ENCODE data around the gene TAF1D.

The TAF1D gene

DNA sequence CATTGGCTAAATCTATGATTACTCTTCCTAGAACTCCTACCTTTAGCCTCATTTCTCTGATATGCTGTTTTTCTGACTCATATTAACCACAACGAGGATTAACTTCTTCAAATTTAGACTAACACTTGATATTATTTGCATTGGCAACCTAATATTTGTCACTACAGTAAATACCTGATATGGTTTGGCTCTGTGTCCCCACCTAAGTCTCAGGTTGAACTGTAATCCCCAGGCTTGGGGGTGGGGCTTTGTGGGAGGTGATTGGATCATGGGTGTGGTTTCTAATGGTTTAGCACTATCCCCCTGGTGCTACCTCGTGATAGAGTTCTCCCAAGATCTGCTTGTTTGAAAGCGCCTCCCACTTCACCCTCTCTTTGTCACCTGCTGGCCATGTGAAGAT lies 25.7 kb upstream of the TAF1D start:
- H3K79me1 ChIP-seq (ENCODE audit: low read depth, low read length) = peaks cover under 1% of the 10 kb centered on the region
- no peak overlapping the region for H2BK120ac ChIP-seq (ENCODE audit: low read depth, low read length)
- H4K8ac ChIP-seq (ENCODE audit: low read depth, low read length) = no peak overlapping the region
- no peak overlapping the region for H3K18ac ChIP-seq (ENCODE audit: low read length)
- H3K4me1 ChIP-seq (ENCODE audit: control insufficient read depth in 2 of 2, insufficient read depth in 1 of 2, low read depth in 1 of 2, low read length in 2 of 2) = peaks cover 0 to 2% of the 10 kb centered on the region in 2 donors
- no peak overlapping the region for H3K4ac ChIP-seq (ENCODE audit: low read length)
- DNase-seq (ENCODE audit: low spot score) = no peak
- no peak overlapping the region for H2AFZ ChIP-seq (ENCODE audit: low read length)
- no peak overlapping the region for H2BK12ac ChIP-seq (ENCODE audit: low read length)
- H4K91ac ChIP-seq (ENCODE audit: low read depth, low read length, poor library complexity) = no peak overlapping the region
- H3K9ac ChIP-seq (ENCODE audit: low read depth, low read length, poor library complexity) = no peak overlapping the region
- no peak overlapping the region for H3K27ac ChIP-seq (replicated peaks; ENCODE audit: low read length)
- H3K36me3 ChIP-seq (replicated peaks in 1 of 2; ENCODE audit: control insufficient read depth in 2 of 2, insufficient read depth in 2 of 2, low read length in 2 of 2) = peaks cover 0 to 33% of the 10 kb centered on the region in 2 donors
- no peak overlapping the region for H3K14ac ChIP-seq (ENCODE audit: low read length)
- no peak overlapping the region for H2BK15ac ChIP-seq (ENCODE audit: low read length)
- peaks cover 0 to 1% of the 10 kb centered on the region in 2 donors for H3K9me3 ChIP-seq (replicated peaks in 1 of 2; ENCODE audit: control insufficient read depth in 2 of 2, insufficient read depth in 1 of 2, low read depth in 1 of 2, low read length in 2 of 2)
- H2AK5ac ChIP-seq (ENCODE audit: low read depth, low read length) = no peak overlapping the region
- no peak overlapping the region for H2BK5ac ChIP-seq (ENCODE audit: low read length)
- no CpG with 5 or more reads among the region's 3 CpGs for WGBS, 2 donors (ENCODE audit: extremely low coverage in 2 of 2, insufficient read length in 2 of 2, insufficient replicate concordance in 1 of 2)
- H3K4me3 ChIP-seq (ENCODE audit: low read length in 2 of 2) = no peak overlapping the region
- no peaks in the 10 kb centered on the region for H3K27me3 ChIP-seq (ENCODE audit: control insufficient read depth in 3 of 3, insufficient read depth in 3 of 3, low read depth in 1 of 3, low read length in 3 of 3)
- H3K23ac ChIP-seq (ENCODE audit: low read depth, low read length, poor library complexity) = no peak overlapping the region
- H3K4me2 ChIP-seq (ENCODE audit: insufficient read depth, low read length, poor library complexity, severe bottlenecking) = no peak overlapping the region

DNA sequence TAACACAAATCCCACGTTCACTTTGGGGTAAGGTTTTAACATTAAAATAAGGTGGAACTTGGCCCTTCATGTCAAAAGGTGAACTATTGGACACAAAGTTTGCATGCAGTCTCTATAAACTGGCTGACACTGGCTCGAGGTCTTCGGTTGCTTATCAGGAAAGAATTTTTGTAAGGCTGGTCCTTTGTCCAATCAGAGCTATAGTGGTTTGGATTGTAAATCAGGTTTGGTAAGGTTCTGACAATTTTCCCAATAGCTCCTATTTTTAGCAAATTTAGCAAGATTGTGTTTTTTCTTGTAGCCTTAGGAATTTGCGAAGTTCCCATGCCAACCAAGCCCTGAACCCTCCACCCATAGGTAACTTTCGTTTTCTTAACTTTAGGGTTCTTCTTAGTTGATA lies 25.2 kb upstream of the TAF1D start:
- Histone ChIP-seq H4K8ac (ENCODE audit: low read depth, low read length) (no peak overlapping the region), H2AK5ac (ENCODE audit: low read depth, low read length) (no peak overlapping the region), H3K4me3 (ENCODE audit: low read length in 2 of 2) (no peak overlapping the region), H3K23ac (ENCODE audit: low read depth, low read length, poor library complexity) (no peak overlapping the region), H3K9me3 (replicated peaks in 1 of 2; ENCODE audit: control insufficient read depth in 2 of 2, insufficient read depth in 1 of 2, low read depth in 1 of 2, low read length in 2 of 2) (peaks cover 0 to 1% of the 10 kb centered on the region in 2 donors), H3K27ac (replicated peaks; ENCODE audit: low read length) (no peak overlapping the region), H2BK12ac (ENCODE audit: low read length) (no peak overlapping the region), H3K4ac (ENCODE audit: low read length) (no peak overlapping the region), H3K18ac (ENCODE audit: low read length) (no peak overlapping the region), H2BK15ac (ENCODE audit: low read length) (no peak overlapping the region), H3K9ac (ENCODE audit: low read depth, low read length, poor library complexity) (no peak overlapping the region), H2BK120ac (ENCODE audit: low read depth, low read length) (no peak overlapping the region), H4K91ac (ENCODE audit: low read depth, low read length, poor library complexity) (no peak overlapping the region), H3K14ac (ENCODE audit: low read length) (no peak overlapping the region), H3K36me3 (replicated peaks in 1 of 2; ENCODE audit: control insufficient read depth in 2 of 2, insufficient read depth in 2 of 2, low read length in 2 of 2) (peaks cover 0 to 38% of the 10 kb centered on the region in 2 donors), H2AFZ (ENCODE audit: low read length) (no peak overlapping the region), H2BK5ac (ENCODE audit: low read length) (no peak overlapping the region), H3K4me2 (ENCODE audit: insufficient read depth, low read length, poor library complexity, severe bottlenecking) (no peak overlapping the region), H3K79me1 (ENCODE audit: low read depth, low read length) (no peaks in the 10 kb centered on the region), H3K4me1 (ENCODE audit: control insufficient read depth in 2 of 2, insufficient read depth in 1 of 2, low read depth in 1 of 2, low read length in 2 of 2) (no peaks in the 10 kb centered on the region), H3K27me3 (ENCODE audit: control insufficient read depth in 3 of 3, insufficient read depth in 3 of 3, low read depth in 1 of 3, low read length in 3 of 3) (no peaks in the 10 kb centered on the region)
- DNase-seq (ENCODE audit: low spot score) = no peak
- no CpG with 5 or more reads among the region's 5 CpGs for WGBS, 2 donors (ENCODE audit: extremely low coverage in 2 of 2, insufficient read length in 2 of 2, insufficient replicate concordance in 1 of 2)

DNA sequence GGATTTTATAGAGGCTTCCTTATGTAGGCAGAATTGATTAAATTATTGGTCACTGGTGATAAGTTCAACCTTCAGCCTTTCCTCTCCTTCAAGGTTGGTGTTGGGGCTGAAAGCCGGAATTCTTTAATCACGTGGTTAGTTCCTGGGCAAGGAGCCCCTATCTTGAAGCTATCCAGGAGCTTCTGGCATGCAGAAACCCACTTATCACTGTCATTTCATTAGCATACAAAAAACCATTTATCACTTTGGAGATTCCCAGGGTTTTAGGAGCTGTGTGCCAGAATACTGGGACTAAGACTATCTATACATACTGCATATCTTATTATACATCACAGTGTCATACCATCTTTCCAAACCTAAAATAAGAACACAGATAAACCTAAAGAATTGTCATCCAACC lies 24.3 kb upstream of the TAF1D start:
- no peak overlapping the region for H4K8ac ChIP-seq (ENCODE audit: low read depth, low read length)
- H4K91ac ChIP-seq (ENCODE audit: low read depth, low read length, poor library complexity) = no peak overlapping the region
- H2AFZ ChIP-seq (ENCODE audit: low read length) = no peak overlapping the region
- H3K4me1 ChIP-seq (ENCODE audit: control insufficient read depth in 2 of 2, insufficient read depth in 1 of 2, low read depth in 1 of 2, low read length in 2 of 2) = no peaks in the 10 kb centered on the region
- H3K18ac ChIP-seq (ENCODE audit: low read length) = no peak overlapping the region
- WGBS, 2 donors (ENCODE audit: extremely low coverage in 2 of 2, insufficient read length in 2 of 2, insufficient replicate concordance in 1 of 2) = no CpG with 5 or more reads among the region's 2 CpGs
- no peaks in the 10 kb centered on the region for H3K27me3 ChIP-seq (ENCODE audit: control insufficient read depth in 3 of 3, insufficient read depth in 3 of 3, low read depth in 1 of 3, low read length in 3 of 3)
- no peak overlapping the region for H3K27ac ChIP-seq (replicated peaks; ENCODE audit: low read length)
- no peaks in the 10 kb centered on the region for H3K79me1 ChIP-seq (ENCODE audit: low read depth, low read length)
- H3K23ac ChIP-seq (ENCODE audit: low read depth, low read length, poor library complexity) = no peak overlapping the region
- no peak overlapping the region for H2BK120ac ChIP-seq (ENCODE audit: low read depth, low read length)
- H2BK12ac ChIP-seq (ENCODE audit: low read length) = no peak overlapping the region
- H3K9me3 ChIP-seq (replicated peaks in 1 of 2; ENCODE audit: control insufficient read depth in 2 of 2, insufficient read depth in 1 of 2, low read depth in 1 of 2, low read length in 2 of 2) = peaks cover 0 to 1% of the 10 kb centered on the region in 2 donors
- no peak for DNase-seq (ENCODE audit: low spot score)
- no peak overlapping the region for H2AK5ac ChIP-seq (ENCODE audit: low read depth, low read length)
- no peak overlapping the region for H3K14ac ChIP-seq (ENCODE audit: low read length)
- H3K4me2 ChIP-seq (ENCODE audit: insufficient read depth, low read length, poor library complexity, severe bottlenecking) = no peak overlapping the region
- H2BK15ac ChIP-seq (ENCODE audit: low read length) = no peak overlapping the region
- H3K4me3 ChIP-seq (ENCODE audit: low read length in 2 of 2) = no peak overlapping the region
- H3K36me3 ChIP-seq (replicated peaks in 1 of 2; ENCODE audit: control insufficient read depth in 2 of 2, insufficient read depth in 2 of 2, low read length in 2 of 2) = peaks cover 0 to 46% of the 10 kb centered on the region in 2 donors
- H2BK5ac ChIP-seq (ENCODE audit: low read length) = no peak overlapping the region
- no peak overlapping the region for H3K4ac ChIP-seq (ENCODE audit: low read length)
- no peak overlapping the region for H3K9ac ChIP-seq (ENCODE audit: low read depth, low read length, poor library complexity)

DNA sequence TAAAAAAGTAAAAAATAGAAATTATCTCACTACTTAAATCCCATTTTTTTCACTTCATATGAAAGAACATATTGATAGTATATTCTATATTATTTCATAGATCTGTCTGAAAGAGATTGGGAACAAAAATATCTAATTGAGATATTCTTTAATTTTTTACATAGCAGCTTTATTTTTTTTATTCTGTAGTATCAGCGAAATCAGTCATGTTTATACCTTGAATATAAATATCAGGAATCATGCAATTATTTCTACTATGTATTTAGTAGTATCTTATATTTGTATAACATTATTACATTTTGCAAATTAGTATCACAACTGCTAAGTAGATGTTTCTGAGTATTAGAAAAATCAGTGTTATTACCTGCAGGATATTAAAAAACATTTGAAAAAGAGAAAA lies 20.6 kb upstream of the TAF1D start:
- Histone ChIP-seq H2BK12ac (ENCODE audit: low read length) (no peak overlapping the region), H2BK120ac (ENCODE audit: low read depth, low read length) (no peak overlapping the region), H4K8ac (ENCODE audit: low read depth, low read length) (no peak overlapping the region), H3K4me2 (ENCODE audit: insufficient read depth, low read length, poor library complexity, severe bottlenecking) (no peak overlapping the region), H3K4me3 (ENCODE audit: low read length in 2 of 2) (no peak overlapping the region), H3K4me1 (ENCODE audit: control insufficient read depth in 2 of 2, insufficient read depth in 1 of 2, low read depth in 1 of 2, low read length in 2 of 2) (no peaks in the 10 kb centered on the region), H3K27me3 (ENCODE audit: control insufficient read depth in 3 of 3, insufficient read depth in 3 of 3, low read depth in 1 of 3, low read length in 3 of 3) (no peaks in the 10 kb centered on the region), H3K27ac (replicated peaks; ENCODE audit: low read length) (no peak overlapping the region), H2AFZ (ENCODE audit: low read length) (no peak overlapping the region), H3K79me1 (ENCODE audit: low read depth, low read length) (no peaks in the 10 kb centered on the region), H3K9ac (ENCODE audit: low read depth, low read length, poor library complexity) (no peak overlapping the region), H2BK5ac (ENCODE audit: low read length) (no peak overlapping the region), H3K23ac (ENCODE audit: low read depth, low read length, poor library complexity) (no peak overlapping the region), H3K18ac (ENCODE audit: low read length) (no peak overlapping the region), H3K14ac (ENCODE audit: low read length) (no peak overlapping the region), H2BK15ac (ENCODE audit: low read length) (no peak overlapping the region), H3K9me3 (replicated peaks in 1 of 2; ENCODE audit: control insufficient read depth in 2 of 2, insufficient read depth in 1 of 2, low read depth in 1 of 2, low read length in 2 of 2) (no peaks in the 10 kb centered on the region), H3K36me3 (replicated peaks in 1 of 2; ENCODE audit: control insufficient read depth in 2 of 2, insufficient read depth in 2 of 2, low read length in 2 of 2) (peaks cover 12 to 81% of the 10 kb centered on the region in 2 donors), H4K91ac (ENCODE audit: low read depth, low read length, poor library complexity) (no peak overlapping the region), H3K4ac (ENCODE audit: low read length) (no peak overlapping the region), H2AK5ac (ENCODE audit: low read depth, low read length) (no peak overlapping the region)
- no peak for DNase-seq (ENCODE audit: low spot score)
- WGBS, 2 donors (ENCODE audit: extremely low coverage in 2 of 2, insufficient read length in 2 of 2, insufficient replicate concordance in 1 of 2) = no CpG with 5 or more reads among the region's 1 CpG

All from neuronal stem cell (in vitro differentiated cells).